H7 (cell line): ENCODE data around the gene KCNG1. TPM values are rescaled to one million over a fixed set of nuclear protein-coding genes. Genes with fewer than 3 reads are reported as not detected.

Experiments
- DNase-seq: peaks from one replicate; pipeline ENCODE4 v3.0.0; 2012
- H3K27me3 ChIP-seq: 2 replicates; pipeline ENCODE4 v1.6.0; 2011; ENCODE audit warnings: mild to moderate bottlenecking, low read length; ENCODE audit not compliant: control insufficient read depth, insufficient read depth
- H3K36me3 ChIP-seq: replicated peaks from 2 replicates; pipeline ENCODE4 v1.5.1; 2011; ENCODE audit warnings: low read length; ENCODE audit not compliant: control insufficient read depth, insufficient read depth
- H3K4me3 ChIP-seq: 2 replicates; pipeline ENCODE4 v1.5.1; 2011; ENCODE audit warnings: low read depth, mild to moderate bottlenecking, control low read depth, low read length, moderate library complexity; ENCODE audit not compliant: insufficient read depth
- total RNA-seq: library from RNA; depleted of rRNA; stranded (reverse); fragments of >200 nt; shearing (Covaris generic); gene quantifications from 2 replicates; pipeline ENCODE4 v1.2.3, GENCODE V29; 2014; rRNA removed

The KCNG1 gene, protein sequence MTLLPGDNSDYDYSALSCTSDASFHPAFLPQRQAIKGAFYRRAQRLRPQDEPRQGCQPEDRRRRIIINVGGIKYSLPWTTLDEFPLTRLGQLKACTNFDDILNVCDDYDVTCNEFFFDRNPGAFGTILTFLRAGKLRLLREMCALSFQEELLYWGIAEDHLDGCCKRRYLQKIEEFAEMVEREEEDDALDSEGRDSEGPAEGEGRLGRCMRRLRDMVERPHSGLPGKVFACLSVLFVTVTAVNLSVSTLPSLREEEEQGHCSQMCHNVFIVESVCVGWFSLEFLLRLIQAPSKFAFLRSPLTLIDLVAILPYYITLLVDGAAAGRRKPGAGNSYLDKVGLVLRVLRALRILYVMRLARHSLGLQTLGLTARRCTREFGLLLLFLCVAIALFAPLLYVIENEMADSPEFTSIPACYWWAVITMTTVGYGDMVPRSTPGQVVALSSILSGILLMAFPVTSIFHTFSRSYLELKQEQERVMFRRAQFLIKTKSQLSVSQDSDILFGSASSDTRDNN
- total RNA-seq, result 116 and 174 TPM in 2 replicates

DNA sequence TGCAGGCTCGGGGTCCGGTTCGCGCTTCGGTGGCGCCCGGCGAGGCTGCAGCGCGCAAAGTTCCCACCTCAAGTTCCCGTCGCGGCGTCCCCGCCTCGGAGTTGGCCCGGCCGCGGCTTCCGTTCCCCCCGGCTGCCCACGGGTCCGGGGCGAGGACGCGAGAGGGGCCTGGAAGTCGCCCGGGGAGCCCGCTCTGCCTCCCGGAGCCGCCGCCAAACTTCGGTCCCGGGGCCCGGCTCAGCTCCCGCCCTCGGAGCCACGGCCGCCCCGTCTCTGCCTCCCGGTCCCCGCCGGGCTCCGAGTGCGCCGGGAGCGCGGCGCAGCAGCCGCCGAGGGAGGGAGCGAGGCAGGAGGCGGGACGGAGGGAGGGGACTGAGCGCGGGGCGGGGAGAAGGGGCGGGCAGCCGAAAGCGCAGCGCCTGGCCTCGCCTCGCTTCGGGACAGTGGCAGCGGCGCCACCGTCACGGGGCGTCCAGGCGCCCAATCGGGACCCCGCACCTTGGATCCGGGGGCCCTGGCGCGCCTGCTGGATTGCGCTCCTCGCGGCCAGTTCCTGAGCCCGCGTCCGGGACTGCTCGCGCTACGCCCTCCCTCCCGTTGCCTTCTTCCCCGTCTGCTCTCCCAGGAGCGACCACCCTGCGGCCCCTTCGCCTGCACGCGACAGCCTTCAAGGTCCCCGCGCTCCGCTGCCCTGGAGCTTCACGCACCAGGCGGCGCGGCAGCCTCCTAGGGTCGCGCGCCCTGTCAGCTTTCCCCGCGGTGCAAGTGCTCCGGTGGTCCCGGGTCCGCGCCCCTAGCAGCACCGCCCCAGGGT lies at the start of gene KCNG1:
Gene KCNG1, minus strand, starts transcription at position 305 of the 814 bp plus-strand sequence. CDS start 12,769 bp downstream, outside the sequence.
- Histone ChIP-seq H3K27me3 (peaks cover 28% of the 10 kb centered on the region), H3K36me3 (no peaks in the 10 kb centered on the region), H3K4me3 (peak within 1 kb of the TSS; percentile 89)
- peak; percentile 97 for DNase-seq

DNA sequence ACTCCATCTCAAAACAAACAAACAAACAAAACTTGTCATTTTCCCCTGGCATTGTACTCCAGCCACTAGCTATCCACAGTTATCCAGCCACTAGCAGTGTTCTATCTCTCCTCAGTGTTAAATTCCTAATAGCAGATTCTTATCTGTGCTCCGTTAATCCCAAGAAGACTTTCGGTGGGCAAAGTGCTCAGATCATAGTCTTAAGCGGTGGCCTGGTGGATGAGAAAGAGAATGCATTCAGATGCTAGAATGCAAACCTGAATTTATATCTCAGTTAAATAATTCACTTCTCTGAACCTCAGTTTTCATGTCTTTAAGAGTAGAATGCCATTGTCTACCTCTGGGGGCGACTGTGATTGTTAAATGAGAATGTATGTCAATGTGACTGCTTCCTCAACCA lies 47.7 kb upstream of the KCNG1 start:
- no peak overlapping the region for H3K4me3 ChIP-seq

DNA sequence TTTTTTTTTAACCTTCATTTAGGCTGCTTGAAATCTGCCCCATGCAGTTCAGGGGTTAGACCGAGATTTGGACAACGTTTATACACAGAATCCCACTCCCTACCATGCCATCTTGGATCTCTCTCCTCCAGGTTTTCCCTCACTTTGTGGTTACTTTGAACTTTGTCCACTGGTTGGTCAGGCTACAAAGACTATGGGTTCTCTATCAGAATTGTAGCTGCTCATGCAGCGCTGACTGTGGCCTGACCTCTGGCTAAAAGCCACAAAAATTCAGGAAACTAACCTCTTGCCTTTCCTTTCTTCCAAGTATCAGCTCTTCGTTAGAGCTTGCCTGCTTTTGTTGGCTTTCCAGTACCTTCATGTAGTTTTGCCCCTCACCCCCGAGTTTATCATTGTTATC lies 44.9 kb upstream of the KCNG1 start:
- no peak overlapping the region for H3K4me3 ChIP-seq
- H3K27me3 ChIP-seq, result no peaks in the 10 kb centered on the region
- no peaks in the 10 kb centered on the region for H3K36me3 ChIP-seq
- DNase-seq, result no peak

More for the DNA sequence above, 47.7 kb upstream of the KCNG1 start:
- DNase-seq, result no peak
- no peaks in the 10 kb centered on the region for H3K27me3 ChIP-seq
- H3K36me3 ChIP-seq, result no peaks in the 10 kb centered on the region

DNA sequence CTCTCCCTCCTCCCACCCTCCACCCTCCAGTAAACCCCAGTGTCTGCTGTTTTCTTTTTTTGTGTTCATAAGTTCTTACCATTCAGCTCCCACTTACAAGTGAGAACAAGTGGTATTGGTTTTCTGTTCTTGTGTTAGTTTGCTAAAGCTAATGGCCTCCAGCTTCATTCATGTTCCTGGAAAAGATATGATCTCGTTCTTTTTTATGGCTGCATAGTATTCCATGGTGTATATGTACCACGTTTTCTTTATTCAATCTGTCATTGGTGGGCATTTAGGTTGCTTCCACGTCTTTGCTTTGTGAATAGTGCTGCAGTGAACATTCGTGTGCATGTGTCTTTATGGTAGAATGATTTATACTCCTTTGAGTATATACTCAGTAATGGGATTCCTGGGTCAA lies 42.7 kb upstream of the KCNG1 start:
- DNase-seq, result no peak
- Histone ChIP-seq H3K4me3 (no peak overlapping the region), H3K27me3 (no peaks in the 10 kb centered on the region), H3K36me3 (no peaks in the 10 kb centered on the region)

DNA sequence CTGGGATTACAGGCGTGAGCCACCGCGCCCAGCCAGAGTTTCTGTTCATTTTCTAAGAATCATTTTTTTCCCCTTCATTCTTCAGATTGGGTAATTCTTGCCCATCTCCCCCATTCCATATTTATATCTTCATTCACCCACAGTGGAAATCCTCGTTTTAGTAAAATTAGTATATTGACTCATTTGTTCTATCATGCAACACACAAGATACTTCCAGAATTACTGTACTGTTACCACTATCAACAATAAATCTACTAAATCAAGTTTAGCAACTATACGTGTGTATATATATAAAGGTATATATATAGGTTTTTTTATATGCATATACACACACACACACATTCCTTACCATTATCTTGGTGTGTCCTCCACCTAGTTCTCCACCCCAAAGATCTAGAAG lies 41.2 kb upstream of the KCNG1 start:
- no peak for DNase-seq
- no peaks in the 10 kb centered on the region for H3K36me3 ChIP-seq
- no peaks in the 10 kb centered on the region for H3K27me3 ChIP-seq
- no peak overlapping the region for H3K4me3 ChIP-seq

DNA sequence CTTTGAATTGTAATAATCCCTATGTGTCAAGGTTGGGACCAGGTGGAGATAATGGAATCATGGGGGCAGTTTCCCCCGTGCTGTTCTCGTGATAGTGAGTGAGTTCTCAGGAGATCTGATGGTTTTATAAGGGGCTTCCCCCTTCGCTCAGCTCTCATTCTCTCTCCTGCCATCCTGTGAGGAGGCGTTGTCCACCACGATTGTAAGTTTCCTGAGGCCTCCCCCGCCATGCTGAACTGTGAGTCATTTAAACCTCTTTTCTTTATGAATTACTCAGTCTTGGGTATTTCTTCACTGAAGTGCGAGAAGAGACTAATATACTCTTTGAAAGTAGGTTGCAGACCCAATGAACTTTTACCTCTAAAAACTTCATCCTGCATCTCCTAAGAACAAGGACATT lies 39.2 kb upstream of the KCNG1 start:
- no peaks in the 10 kb centered on the region for H3K27me3 ChIP-seq
- H3K4me3 ChIP-seq, result no peak overlapping the region
- no peaks in the 10 kb centered on the region for H3K36me3 ChIP-seq
- DNase-seq, result no peak

DNA sequence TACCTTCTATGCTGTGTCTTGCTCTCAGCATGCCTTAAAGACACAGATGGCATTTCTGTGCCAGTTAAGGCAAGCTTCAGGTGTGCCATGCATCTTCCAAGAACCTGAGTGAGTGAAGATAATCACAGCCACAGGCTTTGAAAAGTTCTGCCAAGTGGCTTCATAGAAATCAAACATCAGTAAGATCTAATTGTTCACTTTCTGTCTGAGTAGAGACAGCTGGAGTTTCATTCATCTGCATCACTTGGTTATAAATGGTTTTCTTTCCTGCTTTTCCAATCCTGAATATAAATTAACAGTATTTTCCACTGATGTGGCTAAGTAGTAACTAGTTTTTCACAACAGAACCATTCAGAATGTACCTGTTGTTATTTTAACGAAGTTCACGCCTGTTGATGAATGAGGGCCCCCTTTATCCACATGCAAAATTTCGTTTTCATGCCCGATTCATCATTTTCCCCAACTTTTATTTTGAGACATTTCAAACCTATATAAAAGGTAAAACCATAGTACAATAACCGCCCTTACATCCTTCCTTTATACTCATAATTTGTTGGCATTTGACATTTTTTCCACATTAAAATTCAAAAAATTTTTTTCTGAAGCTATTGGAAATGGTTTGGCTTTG lies 38.6 kb upstream of the KCNG1 start:
- Histone ChIP-seq H3K4me3 (no peak overlapping the region), H3K36me3 (no peaks in the 10 kb centered on the region), H3K27me3 (no peaks in the 10 kb centered on the region)
- no peak for DNase-seq

DNA sequence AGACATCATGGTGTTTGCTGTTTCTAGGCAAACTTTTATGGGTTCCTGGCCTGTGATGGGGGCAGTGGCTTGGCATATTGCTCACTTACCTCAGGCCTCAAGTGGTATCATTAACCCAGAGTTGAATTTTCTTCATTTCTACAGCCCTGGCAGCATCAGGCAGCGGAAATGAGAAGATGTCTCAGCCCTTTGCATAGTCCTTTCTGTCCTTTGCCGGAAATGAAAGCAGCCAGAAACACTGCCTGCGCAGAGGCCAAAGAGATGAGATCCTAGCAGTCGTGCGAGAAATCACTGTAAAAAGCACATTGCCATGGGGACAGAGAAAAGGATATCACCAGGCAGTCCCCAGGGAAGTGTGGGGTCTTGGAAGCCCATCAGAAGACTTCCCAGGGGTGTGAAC lies 37.4 kb upstream of the KCNG1 start:
- H3K4me3 ChIP-seq, result no peak overlapping the region
- no peaks in the 10 kb centered on the region for H3K36me3 ChIP-seq
- no peak for DNase-seq
- no peaks in the 10 kb centered on the region for H3K27me3 ChIP-seq

DNA sequence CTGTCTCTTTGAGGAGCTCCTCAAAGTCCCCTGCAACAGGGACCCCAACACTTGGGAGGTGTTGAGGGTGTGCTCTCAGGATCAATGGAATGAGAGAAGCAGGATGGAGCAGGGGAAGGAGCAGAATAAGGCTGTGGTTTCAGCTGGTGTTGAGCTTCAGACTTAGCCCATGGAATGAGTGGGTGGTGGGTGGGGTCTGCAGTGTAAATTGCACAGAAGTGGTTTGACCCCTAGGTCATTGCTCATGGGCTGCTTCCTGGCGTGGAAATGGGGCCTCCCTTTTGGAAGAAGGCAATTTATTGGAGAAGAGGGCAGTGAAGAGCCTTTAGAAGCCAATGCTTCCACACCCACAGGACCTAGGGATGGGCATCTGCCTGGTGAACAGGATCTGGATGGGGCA lies 37.0 kb upstream of the KCNG1 start:
- no peak for DNase-seq
- H3K4me3 ChIP-seq, result no peak overlapping the region
- H3K27me3 ChIP-seq, result no peaks in the 10 kb centered on the region
- H3K36me3 ChIP-seq, result no peaks in the 10 kb centered on the region

DNA sequence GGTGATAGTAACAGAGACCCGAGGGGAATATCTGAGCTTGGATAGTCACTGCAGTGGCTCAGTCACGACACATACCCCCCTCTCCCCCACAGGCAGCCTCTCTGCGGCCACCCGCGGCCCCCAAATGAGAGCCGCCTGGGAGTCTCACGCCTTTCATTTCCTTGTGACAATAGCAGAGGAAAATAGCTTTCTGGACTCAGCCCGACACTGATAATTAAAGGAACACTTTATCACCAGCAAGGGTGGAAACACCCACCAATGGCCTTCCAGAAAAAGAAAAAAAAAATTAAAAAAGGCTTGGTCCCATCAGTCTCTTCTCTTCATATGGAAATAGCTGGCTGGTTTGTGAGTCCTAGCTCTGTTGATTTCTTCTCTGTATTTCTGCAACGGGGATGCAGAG lies 35.1 kb upstream of the KCNG1 start:
- peak; percentile 16 for DNase-seq
- Histone ChIP-seq H3K4me3 (no peak overlapping the region), H3K27me3 (no peaks in the 10 kb centered on the region), H3K36me3 (no peaks in the 10 kb centered on the region)

DNA sequence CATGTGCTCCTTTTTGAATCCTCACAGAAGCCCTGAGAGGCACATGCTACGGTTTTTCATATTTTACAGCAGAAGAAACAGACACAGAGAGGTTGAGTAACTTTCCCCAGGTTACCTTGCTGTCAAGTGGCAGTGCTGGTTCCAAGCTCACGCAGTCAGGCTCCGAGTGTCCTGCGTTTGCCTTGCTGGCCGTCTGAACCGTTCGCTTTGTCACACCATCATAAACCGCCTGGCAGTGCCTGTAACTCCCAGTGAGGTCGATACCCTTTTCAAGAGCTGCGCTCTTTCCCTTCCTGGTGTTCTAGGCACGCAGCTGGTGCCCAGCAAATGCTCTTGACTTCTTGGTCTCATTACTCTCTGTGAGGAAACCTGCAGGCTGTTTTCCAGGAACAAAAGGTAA lies 31.3 kb upstream of the KCNG1 start:
- H3K36me3 ChIP-seq, result no peaks in the 10 kb centered on the region
- H3K27me3 ChIP-seq, result no peaks in the 10 kb centered on the region
- H3K4me3 ChIP-seq, result no peak overlapping the region
- no peak for DNase-seq

DNA sequence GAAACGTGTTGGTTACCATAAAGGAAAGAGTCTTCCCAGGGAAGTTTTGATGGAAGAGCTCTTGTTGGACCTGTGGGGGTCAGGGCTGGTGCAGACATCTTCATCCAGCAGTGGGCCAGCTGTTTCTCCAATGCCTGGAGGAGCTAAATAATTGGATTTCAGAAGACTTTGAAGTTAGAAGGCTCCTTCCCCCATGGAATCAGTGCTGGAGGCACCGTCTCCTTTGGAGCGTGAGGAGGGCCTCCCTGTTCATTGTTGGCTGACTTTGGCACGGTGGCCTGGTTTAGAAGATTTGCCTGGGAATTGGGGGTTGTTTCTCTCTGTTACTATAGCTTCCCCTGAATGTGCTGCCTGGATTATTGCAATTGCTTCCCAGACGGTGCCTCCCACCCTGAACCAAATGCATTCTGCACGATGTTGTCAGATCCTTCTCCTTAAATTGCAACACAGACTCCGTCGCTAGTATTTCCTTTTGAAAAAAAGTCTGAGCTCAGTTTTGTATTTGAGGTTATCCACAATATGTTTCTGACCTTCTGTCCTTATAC lies 27.7 kb upstream of the KCNG1 start:
- Histone ChIP-seq H3K4me3 (no peak overlapping the region), H3K36me3 (no peaks in the 10 kb centered on the region), H3K27me3 (no peaks in the 10 kb centered on the region)
- DNase-seq, result no peak

DNA sequence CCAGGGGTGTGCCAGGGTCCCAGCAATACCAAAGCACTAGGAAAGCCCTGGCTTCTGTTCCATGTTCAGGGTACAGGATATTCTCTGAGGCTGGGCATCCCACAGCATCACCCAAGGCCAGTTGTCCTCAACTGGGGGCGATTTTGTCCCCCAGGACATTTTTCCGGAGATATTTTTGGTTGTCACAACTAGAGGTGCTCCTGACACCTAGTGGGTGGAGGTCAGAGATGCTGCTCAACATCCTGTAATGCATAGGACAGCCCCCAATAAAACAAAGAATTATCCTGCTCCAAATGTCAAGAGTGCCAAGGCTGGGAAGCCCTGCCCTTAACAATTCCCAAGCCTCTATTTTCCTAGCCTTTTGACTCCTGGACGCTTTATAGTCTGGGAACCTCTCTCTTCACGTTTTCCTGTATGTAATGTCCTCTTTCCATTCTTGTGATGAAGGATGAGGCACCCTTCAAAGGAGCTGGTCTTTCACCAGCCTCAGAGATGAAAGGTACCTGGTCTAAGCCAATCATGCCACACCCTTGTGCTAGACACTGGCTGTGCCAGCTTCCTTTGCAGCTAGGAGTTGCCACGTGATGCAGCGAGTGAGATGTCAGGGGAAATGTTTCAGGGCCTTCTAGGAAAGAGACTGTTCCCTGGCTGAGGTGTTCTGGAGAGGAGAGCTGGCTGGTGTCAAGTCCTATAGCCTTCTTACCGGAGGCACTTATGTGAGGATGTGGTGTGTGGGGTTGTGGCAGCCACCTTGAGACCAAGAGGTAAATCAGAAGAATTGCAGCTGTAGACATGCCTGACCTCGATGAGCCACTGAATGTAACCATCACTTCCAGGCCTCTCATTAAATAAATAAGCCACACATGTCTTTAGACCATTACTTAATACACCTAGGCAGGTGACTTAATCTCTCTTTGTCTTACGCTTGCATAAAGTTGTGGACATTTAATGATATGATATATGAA lies 23.4 kb upstream of the KCNG1 start:
- no peak overlapping the region for H3K4me3 ChIP-seq
- no peak for DNase-seq
- no peaks in the 10 kb centered on the region for H3K36me3 ChIP-seq
- H3K27me3 ChIP-seq, result no peaks in the 10 kb centered on the region
